ENCODE data around the gene TTC23.
"Not testable (repeated sequence)": the region's sequence is repeated elsewhere in the genome, so short reads cannot be mapped to it uniquely, and the experiment has no call there.

TTC23 gene

DNA sequence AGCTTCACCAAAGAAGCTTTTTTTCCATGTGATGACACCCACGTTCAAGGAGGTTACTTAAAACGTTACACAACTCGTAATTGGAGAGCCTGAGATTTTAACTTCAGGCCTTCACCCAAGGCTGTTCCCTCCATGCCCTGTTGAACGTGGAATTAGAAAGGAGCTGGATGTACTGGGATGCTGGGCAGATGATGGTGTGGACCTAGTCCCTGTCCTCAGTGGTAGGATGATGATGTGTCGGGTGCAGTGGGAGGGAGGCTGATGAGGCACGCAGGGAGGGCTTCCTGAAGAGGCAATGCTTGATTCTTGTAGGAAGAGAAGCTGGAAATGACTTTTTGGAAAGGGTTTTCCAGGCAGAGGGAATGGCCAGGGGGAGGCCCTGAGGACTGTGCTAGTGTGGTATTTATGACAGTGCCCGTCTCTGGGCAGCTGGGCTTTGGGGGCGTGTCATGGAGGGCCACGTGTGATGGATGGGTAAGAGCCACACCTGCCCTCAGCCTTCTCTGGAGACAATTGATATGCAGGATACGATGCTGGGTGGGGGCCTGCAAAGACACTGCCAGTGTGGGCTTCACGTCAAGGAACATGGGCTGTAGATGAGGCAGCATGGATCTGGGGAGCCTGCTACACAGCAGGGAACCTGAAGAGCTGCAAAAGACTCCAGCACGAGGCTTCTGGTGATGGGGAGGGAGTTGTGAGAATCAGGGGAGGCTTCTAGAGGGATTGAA is 129.2 kb downstream of the TTC23 start:
- DNase-seq (ENCODE audit: low read depth in 2 of 2): no peak

GRCh38 chr15:99118801-99119546 is 130.4 kb downstream of the TTC23 start:
- DNase-seq (ENCODE audit: low read depth in 2 of 2): no peak

- no peak for DNase-seq (ENCODE audit: low read depth in 2 of 2)
Measured at GRCh38 chr15:99118258-99118632, 131.1 kb downstream of the TTC23 start.

DNA sequence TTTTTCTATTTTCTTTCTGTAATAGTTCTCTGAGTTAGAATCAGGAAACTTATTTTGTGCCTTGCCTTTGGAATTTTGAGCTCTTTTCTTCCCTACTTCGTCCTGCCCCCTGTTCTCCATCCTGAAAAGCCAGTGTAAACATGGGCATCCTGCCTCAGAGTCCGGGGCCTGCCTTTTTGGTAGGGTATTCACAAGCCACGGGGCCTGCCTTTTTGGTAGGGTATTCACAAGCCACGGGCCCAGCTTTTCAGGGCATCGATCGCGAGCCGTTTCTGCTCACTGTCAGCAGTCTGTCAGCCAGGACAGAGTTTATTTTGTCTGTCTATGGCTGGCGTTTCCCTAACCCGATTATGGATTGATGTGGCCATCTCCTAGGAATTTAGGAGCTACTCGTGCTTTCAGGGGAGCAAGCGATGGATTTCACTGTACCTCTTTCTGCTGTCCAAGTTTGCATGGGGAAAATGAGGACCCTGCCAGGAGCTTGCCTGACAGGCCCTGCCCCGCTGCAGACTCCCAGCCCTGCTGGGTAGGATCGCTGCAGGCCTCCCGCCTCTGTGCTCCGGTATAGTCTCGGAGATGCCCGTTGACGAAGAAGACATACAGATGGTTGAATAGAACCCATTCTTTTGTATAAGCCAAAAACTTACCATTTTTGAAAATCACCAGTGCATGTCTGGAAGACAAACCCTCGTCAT is 131.7 kb downstream of the TTC23 start:
- DNase-seq (ENCODE audit: low read depth in 2 of 2): no peak

GRCh38 chr15:99117111-99117510 is 132.3 kb downstream of the TTC23 start:
- no peak for DNase-seq (ENCODE audit: low read depth in 2 of 2)

GRCh38 chr15:99115300-99116215 is 133.8 kb downstream of the TTC23 start:
- no peak for DNase-seq (ENCODE audit: low read depth in 2 of 2)

GRCh38 chr15:99114511-99115299 is 134.7 kb downstream of the TTC23 start:
- no peak for DNase-seq (ENCODE audit: low read depth in 2 of 2)

GRCh38 chr15:99113547-99114271 is 135.7 kb downstream of the TTC23 start:
- no peak for DNase-seq (ENCODE audit: low read depth in 2 of 2)

GRCh38 chr15:99111641-99112040 is 137.7 kb downstream of the TTC23 start:
- DNase-seq (ENCODE audit: low read depth in 2 of 2): not testable (repeated sequence)

DNA sequence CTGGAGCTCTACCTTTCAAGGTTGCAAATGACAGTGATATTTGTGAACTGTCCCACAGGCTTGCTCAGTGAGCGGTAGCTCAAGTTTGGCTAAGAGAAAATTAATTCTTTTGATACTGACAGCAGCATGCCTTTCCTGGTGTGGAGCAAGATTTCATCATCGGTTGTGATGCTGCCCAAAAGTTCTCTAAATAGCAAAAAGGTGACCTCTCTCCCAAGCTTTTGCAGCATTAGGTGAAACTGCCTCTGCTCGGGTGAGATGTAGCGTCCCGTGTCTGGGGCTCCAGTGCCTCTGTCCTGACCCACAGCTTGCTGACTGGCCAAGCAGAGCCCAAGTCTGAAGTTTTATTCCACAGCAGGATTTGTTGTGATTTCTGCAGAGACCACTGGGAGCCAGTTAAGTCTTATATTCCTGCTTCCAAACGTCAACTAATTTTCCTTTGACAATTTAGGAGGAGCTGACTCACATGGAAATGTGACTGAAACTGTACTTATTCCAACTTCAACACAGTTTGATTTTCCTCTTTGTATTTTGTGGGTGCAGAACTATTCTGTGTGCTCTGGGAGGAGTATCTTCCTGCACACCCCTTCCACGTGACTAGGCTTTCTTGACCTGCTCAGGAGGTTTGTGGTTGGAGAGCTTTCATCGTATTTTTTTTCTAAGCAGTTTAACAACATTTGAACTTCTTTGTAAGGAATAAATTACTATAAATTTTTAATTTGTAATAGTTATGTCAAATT is 138.6 kb downstream of the TTC23 start:
- no peak for DNase-seq (ENCODE audit: low read depth in 2 of 2)

GRCh38 chr15:99110093-99110492 is 139.3 kb downstream of the TTC23 start:
- no peak for DNase-seq (ENCODE audit: low read depth in 2 of 2)

GRCh38 chr15:99109555-99110021 is 139.8 kb downstream of the TTC23 start:
- DNase-seq (ENCODE audit: low read depth in 2 of 2): no peak

GRCh38 chr15:99108993-99109392 is 140.4 kb downstream of the TTC23 start:
- DNase-seq (ENCODE audit: low read depth in 2 of 2): no peak

- no peak for DNase-seq (ENCODE audit: low read depth in 2 of 2)
Measured at GRCh38 chr15:99106417-99107220, 142.8 kb downstream of the TTC23 start.

DNA sequence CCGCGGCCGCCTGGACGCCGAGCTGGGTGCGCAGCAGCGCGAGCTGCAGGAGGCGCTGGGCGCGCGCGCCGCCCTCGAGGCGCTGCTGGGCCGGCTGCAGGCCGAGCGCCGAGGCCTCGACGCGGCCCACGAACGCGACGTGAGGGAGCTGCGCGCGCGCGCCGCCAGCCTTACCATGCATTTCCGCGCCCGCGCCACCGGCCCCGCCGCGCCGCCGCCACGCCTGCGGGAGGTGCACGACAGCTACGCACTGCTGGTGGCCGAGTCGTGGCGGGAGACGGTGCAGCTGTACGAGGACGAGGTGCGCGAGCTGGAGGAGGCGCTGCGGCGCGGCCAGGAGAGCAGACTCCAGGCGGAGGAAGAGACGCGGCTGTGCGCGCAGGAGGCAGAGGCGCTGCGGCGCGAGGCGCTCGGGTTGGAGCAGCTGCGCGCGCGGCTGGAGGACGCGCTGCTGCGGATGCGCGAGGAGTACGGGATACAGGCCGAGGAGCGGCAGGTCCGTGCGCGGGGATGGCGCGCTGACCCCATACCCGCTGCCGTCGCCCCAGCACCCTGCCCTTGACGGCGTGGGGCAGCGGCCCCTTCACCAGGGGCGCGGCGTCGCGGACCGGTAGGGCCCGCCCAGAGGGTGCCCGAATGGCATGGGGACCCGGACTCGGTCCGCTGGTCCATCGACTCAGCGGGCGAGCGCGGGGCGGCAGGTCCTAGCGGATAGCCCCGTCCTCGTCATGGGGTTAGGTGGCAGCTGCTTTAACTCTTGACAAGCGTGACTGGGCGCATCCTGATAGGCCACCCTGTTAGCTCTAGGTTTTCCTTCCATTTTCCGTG is 143.7 kb downstream of the TTC23 start:
- DNase-seq (ENCODE audit: low read depth in 2 of 2): peak; percentile 31 to 35

GRCh38 chr15:99104788-99105513 is 144.4 kb downstream of the TTC23 start, which contains the start of gene SYNM:
Gene SYNM, plus strand, starts transcription at chr15:99105080. Its CDS starts 120 bp downstream, at chr15:99105200.
- DNase-seq (ENCODE audit: low read depth in 2 of 2): peak; percentile 24 to 28

GRCh38 chr15:99103279-99103678 is 146.1 kb downstream of the TTC23 start:
- no peak for DNase-seq (ENCODE audit: low read depth in 2 of 2)

All from stimulated activated CD4-positive, alpha-beta T cell treated with anti-CD3 and anti-CD28 coated beads, Interleukin-4, amount 100 ng/mL, for 48 hours (primary cell).